Liver (tissue), 9 donors: Measurements from ENCODE around the gene RAB11FIP5. TPM values are rescaled to one million over a fixed set of nuclear protein-coding genes. Genes with fewer than 3 reads are reported as not detected.

Experiments used
- DNase-seq: peaks from one replicate; pipeline ENCODE4 v3.0.0-alpha.2; 2017; ENCODE audit warnings: low spot score
- H3K27ac ChIP-seq, 2 donors: one replicate each; pipeline ENCODE4 v1.7.0; 2013; ENCODE audit warnings: inconsistent platforms in 2 of 2, low read length in 2 of 2, control low read depth in 1 of 2, low read depth in 1 of 2, mild to moderate bottlenecking in 1 of 2
- H3K27me3 ChIP-seq, 4 donors: one replicate each; pipeline versions ENCODE4 v1.6.1 to v1.7.0; 2013; ENCODE audit warnings: low read length in 3 of 4, inconsistent platforms in 1 of 4, mild to moderate bottlenecking in 1 of 4, moderate library complexity in 1 of 4; ENCODE audit not compliant: control insufficient read depth in 4 of 4, insufficient read depth in 4 of 4
- H3K36me3 ChIP-seq, 4 donors: one replicate each; pipeline versions ENCODE4 v1.6.1 to v1.7.0; 2013; ENCODE audit warnings: low read length in 3 of 4, mild to moderate bottlenecking in 3 of 4, low read depth in 1 of 4, moderate library complexity in 1 of 4; ENCODE audit not compliant: control insufficient read depth in 4 of 4, insufficient read depth in 3 of 4
- H3K4me1 ChIP-seq, 4 donors: one replicate each; pipeline versions ENCODE4 v1.6.1 to v1.7.0; 2013; ENCODE audit warnings: low read length in 3 of 4, mild to moderate bottlenecking in 3 of 4, moderate library complexity in 1 of 4; ENCODE audit not compliant: control insufficient read depth in 4 of 4, insufficient read depth in 4 of 4
- H3K4me3 ChIP-seq, 3 donors: one replicate each; pipeline versions ENCODE4 v1.6.1 to v1.7.0; 2013; ENCODE audit warnings: low read length in 3 of 3, control low read depth in 1 of 3, low read depth in 1 of 3, mild to moderate bottlenecking in 1 of 3
- H3K9ac ChIP-seq, 2 donors: one replicate each; pipeline ENCODE4 v1.7.0; 2013; ENCODE audit warnings: low read length in 2 of 2, mild to moderate bottlenecking in 2 of 2, moderate library complexity in 2 of 2, control low read depth in 1 of 2, low read depth in 1 of 2
- H3K9me3 ChIP-seq, 4 donors: one replicate each; pipeline versions ENCODE4 v1.6.1 to v1.7.0; 2013; ENCODE audit warnings: low read length in 3 of 4; ENCODE audit not compliant: control insufficient read depth in 4 of 4
- CTCF ChIP-seq: fragments of 150-350 bp; IDR thresholded peaks from 2 replicates; pipeline ENCODE4 v1.5.1; 2017; ENCODE audit warnings: improper control_type of control experiment, low read depth, low read length; ENCODE audit not compliant: missing input control
- EGR1 ChIP-seq, 2 donors: IDR thresholded peaks; 2 replicates each; pipeline ENCODE4 v1.6.1; 2016 to 2018; ENCODE audit warnings: antibody characterized with exemption in 2 of 2, low read depth in 2 of 2
- FOXA1 ChIP-seq: IDR thresholded peaks from 2 replicates; pipeline ENCODE4 v1.6.1; 2016; ENCODE audit warnings: antibody characterized with exemption
- GABPA ChIP-seq, 2 donors: IDR thresholded peaks in 1 of 2; conservative IDR thresholded peaks in 1 of 2; 2 replicates each; pipeline ENCODE4 v1.6.1; 2016; ENCODE audit warnings: antibody characterized with exemption in 2 of 2, mild to moderate bottlenecking in 1 of 2, moderate library complexity in 1 of 2
- HNF4G ChIP-seq: IDR thresholded peaks from 2 replicates; pipeline ENCODE4 v1.6.1; 2016; ENCODE audit warnings: antibody characterized with exemption
- JUND ChIP-seq, 2 donors: IDR thresholded peaks; 2 replicates each; pipeline ENCODE4 v1.6.1; 2016; ENCODE audit warnings: antibody characterized with exemption in 2 of 2
- NR2F2 ChIP-seq: IDR thresholded peaks from 2 replicates; pipeline ENCODE4 v1.6.1; 2016; ENCODE audit warnings: antibody characterized with exemption
- RAD21 ChIP-seq, 2 donors: IDR thresholded peaks; 2 replicates each; pipeline ENCODE4 v1.6.1; 2016; ENCODE audit warnings: antibody characterized with exemption in 2 of 2, mild to moderate bottlenecking in 2 of 2
- RXRA ChIP-seq, 2 donors: IDR thresholded peaks; 2 replicates each; pipeline ENCODE4 v1.6.1; 2017 to 2018; ENCODE audit warnings: antibody characterized with exemption in 2 of 2, mild to moderate bottlenecking in 1 of 2
- SP1 ChIP-seq: IDR thresholded peaks from 2 replicates; pipeline ENCODE4 v1.6.1; 2018; ENCODE audit warnings: antibody characterized with exemption, mild to moderate bottlenecking
- TAF1 ChIP-seq: conservative IDR thresholded peaks from 2 replicates; pipeline ENCODE4 v1.6.1; 2016; ENCODE audit warnings: antibody characterized with exemption, mild to moderate bottlenecking
- YY1 ChIP-seq: IDR thresholded peaks from 2 replicates; pipeline ENCODE4 v1.6.1; 2016; ENCODE audit warnings: antibody characterized with exemption, mild to moderate bottlenecking
- WGBS: extraction: QIAGEN DNeasy Blood & Tissue Kit; methylation state at CpG from one replicate; pipeline ENCODE4 v1.1.7; 2013; 5-methylcytosine and 5-hydroxymethylcytosine counted together
- polyA plus RNA-seq, 2 donors: library from polyadenylated mRNA; stranded (reverse) in 1 of 2; unstranded in 1 of 2; fragments of 200-250 nt in 1 of 2; fragments of >200 nt in 1 of 2; fragmentation: Nextera tagmentation in 1 of 2; extraction: Ambion mirVana in 1 of 2; gene quantifications; one replicate each; pipeline versions ENCODE4 v1.2.1 to v1.2.3, GENCODE V29; 2013 to 2015
- total RNA-seq, 2 donors: library from RNA; depleted of rRNA; stranded (reverse); fragments of >200 nt; gene quantifications; one replicate each; pipeline ENCODE4 v1.2.3, GENCODE V29; 2014
- TF ChIP-seq, protein P1 (sequence below): IDR thresholded peaks from 2 replicates; pipeline ENCODE4 v1.6.1; 2016; ENCODE audit warnings: antibody characterized with exemption
- TF ChIP-seq, protein P2 (sequence below): IDR thresholded peaks from 2 replicates; pipeline ENCODE4 v1.6.1; 2016; ENCODE audit warnings: antibody characterized with exemption
- TF ChIP-seq, protein P3 (sequence below): IDR thresholded peaks from 2 replicates; pipeline ENCODE4 v1.6.1; 2016; ENCODE audit warnings: antibody characterized with exemption
- donor health status: healthy.
- donor health status: healthy.
- donor health status: healthy.
- donor health status: healthy.
- donor health status: healthy.

The RAB11FIP5 gene
- total and polyA plus RNA-seq, 4 donors = 2.8 to 8.1 (median 5.4) TPM

DNA sequence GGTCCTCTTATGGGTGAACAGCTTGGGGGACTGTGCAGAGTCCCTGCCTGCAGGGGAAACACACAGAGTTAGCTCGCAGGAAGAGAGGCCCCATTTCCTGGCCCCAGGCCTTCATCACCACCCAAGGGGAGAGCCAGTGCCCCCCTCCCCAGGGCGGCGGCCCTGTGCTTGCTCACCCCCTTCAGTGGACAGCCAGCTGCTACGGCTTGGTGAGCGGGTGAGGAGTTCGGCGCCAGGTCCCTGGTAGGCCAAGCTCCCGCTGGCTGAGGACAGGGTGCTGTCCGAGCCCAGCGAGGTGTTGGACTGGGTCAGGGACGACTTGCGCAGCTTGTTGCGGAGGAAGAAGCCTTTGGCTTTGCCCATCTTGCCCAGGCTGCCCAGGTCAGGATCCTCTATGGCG, 24.0 kb downstream of the RAB11FIP5 start:
- no peak overlapping the region for H3K27ac ChIP-seq
- DNase-seq = no peak
- H3K9ac ChIP-seq = no peak overlapping the region
- H3K9me3 ChIP-seq = no peaks in the 10 kb centered on the region
- H3K27me3 ChIP-seq = no peaks in the 10 kb centered on the region
- H3K4me1 ChIP-seq = peaks cover 0 to 7% (median 3%) of the 10 kb centered on the region in 4 donors
- H3K4me3 ChIP-seq = no peak overlapping the region
- TF ChIP-seq SP1 (no peak), EGR1 (IDR thresholded peaks at IDR 0.05; ENCODE audit: low read depth in 2 of 2) (no peak), TAF1 (no peak), YY1 (no peak), JUND (IDR thresholded peaks at IDR 0.05) (no peak), HNF4G (no peak), NR2F2 (no peak), GABPA (IDR thresholded peaks at IDR 0.05 in 1 of 2, conservative IDR thresholded peaks at IDR 0.05 in 1 of 2) (no peak), CTCF (no peak), RAD21 (IDR thresholded peaks at IDR 0.05) (no peak), FOXA1 (no peak)
- TF ChIP-seq, protein P1, sequence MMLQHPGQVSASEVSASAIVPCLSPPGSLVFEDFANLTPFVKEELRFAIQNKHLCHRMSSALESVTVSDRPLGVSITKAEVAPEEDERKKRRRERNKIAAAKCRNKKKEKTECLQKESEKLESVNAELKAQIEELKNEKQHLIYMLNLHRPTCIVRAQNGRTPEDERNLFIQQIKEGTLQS = no peak
- WGBS = 95% methylated on average over 14 of the region's 14 CpGs
- peaks cover 0 to 6% (median 0%) of the 10 kb centered on the region in 4 donors for H3K36me3 ChIP-seq

DNA sequence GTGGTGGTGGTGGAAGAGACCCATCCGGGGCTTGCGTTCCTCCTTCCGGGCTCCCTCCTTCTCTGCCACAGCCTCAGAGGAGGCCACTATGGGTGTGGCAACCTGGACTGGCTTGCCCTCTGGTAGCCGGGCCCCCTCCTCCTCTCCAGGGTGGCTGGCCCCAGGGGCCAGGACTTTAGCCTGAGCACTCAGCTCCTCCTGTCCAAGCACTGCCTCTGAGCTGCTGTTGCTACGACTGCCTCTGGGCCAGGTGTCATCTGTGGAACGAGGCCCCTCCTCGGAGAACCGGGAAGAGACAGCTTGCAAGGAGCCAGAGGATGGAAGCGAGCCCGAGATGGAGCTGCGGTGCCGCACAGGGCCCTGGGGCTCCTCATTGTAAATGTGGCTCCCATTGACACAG, 24.5 kb downstream of the RAB11FIP5 start:
- Histone ChIP-seq H3K27me3 (no peaks in the 10 kb centered on the region), H3K9me3 (no peaks in the 10 kb centered on the region), H3K27ac (no peak overlapping the region), H3K9ac (no peak overlapping the region), H3K36me3 (peaks cover 0 to 6% (median 0%) of the 10 kb centered on the region in 4 donors), H3K4me3 (no peak overlapping the region), H3K4me1 (peaks cover 0 to 7% (median 3%) of the 10 kb centered on the region in 4 donors)
- TF ChIP-seq NR2F2 (no peak), GABPA (IDR thresholded peaks at IDR 0.05 in 1 of 2, conservative IDR thresholded peaks at IDR 0.05 in 1 of 2) (no peak), YY1 (no peak), EGR1 (IDR thresholded peaks at IDR 0.05; ENCODE audit: low read depth in 2 of 2) (no peak), SP1 (no peak), CTCF (no peak), TAF1 (no peak), RXRA (IDR thresholded peaks at IDR 0.05) (no peak), JUND (IDR thresholded peaks at IDR 0.05) (no peak)
- TF ChIP-seq, protein P2, sequence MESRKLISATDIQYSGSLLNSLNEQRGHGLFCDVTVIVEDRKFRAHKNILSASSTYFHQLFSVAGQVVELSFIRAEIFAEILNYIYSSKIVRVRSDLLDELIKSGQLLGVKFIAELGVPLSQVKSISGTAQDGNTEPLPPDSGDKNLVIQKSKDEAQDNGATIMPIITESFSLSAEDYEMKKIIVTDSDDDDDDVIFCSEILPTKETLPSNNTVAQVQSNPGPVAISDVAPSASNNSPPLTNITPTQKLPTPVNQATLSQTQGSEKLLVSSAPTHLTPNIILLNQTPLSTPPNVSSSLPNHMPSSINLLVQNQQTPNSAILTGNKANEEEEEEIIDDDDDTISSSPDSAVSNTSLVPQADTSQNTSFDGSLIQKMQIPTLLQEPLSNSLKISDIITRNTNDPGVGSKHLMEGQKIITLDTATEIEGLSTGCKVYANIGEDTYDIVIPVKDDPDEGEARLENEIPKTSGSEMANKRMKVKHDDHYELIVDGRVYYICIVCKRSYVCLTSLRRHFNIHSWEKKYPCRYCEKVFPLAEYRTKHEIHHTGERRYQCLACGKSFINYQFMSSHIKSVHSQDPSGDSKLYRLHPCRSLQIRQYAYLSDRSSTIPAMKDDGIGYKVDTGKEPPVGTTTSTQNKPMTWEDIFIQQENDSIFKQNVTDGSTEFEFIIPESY = no peak
- TF ChIP-seq, protein P3, sequence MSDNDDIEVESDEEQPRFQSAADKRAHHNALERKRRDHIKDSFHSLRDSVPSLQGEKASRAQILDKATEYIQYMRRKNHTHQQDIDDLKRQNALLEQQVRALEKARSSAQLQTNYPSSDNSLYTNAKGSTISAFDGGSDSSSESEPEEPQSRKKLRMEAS = no peak
- no peak for DNase-seq
- 97% methylated on average over 12 of the region's 12 CpGs for WGBS
